Measurements from ENCODE around the gene PDLIM1.

Gene PDLIM1

DNA sequence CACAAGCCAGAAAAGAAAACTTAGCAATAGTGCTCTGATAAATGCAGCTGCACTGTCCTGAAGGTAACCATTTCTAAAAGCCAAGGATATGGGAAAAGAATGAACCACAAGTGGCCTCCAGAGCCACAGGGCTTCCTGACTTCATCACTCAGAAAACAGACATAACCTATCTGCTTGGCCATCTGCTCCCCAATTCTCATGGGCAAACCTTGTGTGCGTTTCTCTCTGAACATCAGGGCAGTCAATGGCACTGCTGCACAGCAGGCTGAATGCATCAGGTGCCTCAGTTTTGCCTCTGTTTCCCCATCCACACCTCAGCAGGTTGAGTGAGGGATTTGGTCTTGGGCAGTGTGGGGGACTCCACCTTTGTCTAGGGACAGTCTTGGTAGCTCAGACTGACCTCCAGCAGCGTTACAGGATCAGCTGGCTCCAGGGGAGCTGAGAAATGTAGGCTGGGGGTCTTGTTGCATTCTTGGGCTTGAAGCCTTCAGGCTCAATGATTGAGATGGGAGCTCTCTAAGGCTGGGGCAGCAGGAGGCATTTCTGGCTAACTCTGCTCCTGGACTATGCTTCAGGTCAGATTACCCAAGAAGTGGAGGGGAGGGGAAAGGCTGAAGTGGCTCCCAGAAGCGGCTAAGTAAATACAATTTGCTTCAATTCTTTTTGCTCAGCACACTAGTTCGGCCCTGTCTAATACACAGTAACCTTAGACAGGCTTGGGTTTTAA, 23.6 kb upstream of the PDLIM1 start:
- no peak for DNase-seq (ENCODE audit: low spot score)
- TF ChIP-seq, protein P1, sequence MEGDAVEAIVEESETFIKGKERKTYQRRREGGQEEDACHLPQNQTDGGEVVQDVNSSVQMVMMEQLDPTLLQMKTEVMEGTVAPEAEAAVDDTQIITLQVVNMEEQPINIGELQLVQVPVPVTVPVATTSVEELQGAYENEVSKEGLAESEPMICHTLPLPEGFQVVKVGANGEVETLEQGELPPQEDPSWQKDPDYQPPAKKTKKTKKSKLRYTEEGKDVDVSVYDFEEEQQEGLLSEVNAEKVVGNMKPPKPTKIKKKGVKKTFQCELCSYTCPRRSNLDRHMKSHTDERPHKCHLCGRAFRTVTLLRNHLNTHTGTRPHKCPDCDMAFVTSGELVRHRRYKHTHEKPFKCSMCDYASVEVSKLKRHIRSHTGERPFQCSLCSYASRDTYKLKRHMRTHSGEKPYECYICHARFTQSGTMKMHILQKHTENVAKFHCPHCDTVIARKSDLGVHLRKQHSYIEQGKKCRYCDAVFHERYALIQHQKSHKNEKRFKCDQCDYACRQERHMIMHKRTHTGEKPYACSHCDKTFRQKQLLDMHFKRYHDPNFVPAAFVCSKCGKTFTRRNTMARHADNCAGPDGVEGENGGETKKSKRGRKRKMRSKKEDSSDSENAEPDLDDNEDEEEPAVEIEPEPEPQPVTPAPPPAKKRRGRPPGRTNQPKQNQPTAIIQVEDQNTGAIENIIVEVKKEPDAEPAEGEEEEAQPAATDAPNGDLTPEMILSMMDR (IDR thresholded peaks at IDR 0.05; ENCODE audit: extremely low read depth, missing control alignments) = no peak

- TF ChIP-seq, protein P1 (IDR thresholded peaks at IDR 0.05; ENCODE audit: extremely low read depth, missing control alignments) = no peak
- no peak for DNase-seq (ENCODE audit: low spot score)
These were observed 22.2 kb upstream of the PDLIM1 start for GRCh38 chr10:95312986-95313495.

DNA sequence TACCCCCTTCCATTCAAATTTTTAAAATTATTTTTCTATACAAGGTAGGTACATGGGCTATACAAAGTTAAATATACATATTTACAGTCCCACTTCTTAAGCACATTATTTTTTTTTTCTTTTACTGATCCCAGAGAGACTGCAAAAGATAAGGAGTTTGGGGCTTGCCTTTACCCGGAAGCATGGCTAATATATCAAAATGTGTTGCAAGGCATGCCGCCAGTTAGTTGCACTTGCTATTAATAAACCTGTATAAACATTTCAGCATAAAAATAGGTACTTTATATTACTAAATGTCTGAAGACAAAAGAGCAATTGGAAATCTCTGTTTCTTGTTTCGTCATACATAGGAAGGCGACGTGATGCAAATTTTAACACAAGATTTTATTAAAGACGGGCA, 21.5 kb upstream of the PDLIM1 start:
- DNase-seq (ENCODE audit: low spot score) = no peak
- TF ChIP-seq, protein P1 (IDR thresholded peaks at IDR 0.05; ENCODE audit: extremely low read depth, missing control alignments) = no peak

GRCh38 chr10:95309958-95310357, 19.2 kb upstream of the PDLIM1 start:
- DNase-seq (ENCODE audit: low spot score) = peak; percentile 32
- TF ChIP-seq, protein P1 (IDR thresholded peaks at IDR 0.05; ENCODE audit: extremely low read depth, missing control alignments) = no peak

GRCh38 chr10:95308389-95309302, 17.8 kb upstream of the PDLIM1 start:
- no peak for DNase-seq (ENCODE audit: low spot score)
- TF ChIP-seq, protein P1 (IDR thresholded peaks at IDR 0.05; ENCODE audit: extremely low read depth, missing control alignments) = no peak

GRCh38 chr10:95306851-95307250, 16.0 kb upstream of the PDLIM1 start:
- DNase-seq (ENCODE audit: low spot score) = no peak
- TF ChIP-seq, protein P1 (IDR thresholded peaks at IDR 0.05; ENCODE audit: extremely low read depth, missing control alignments) = no peak

- no peak for DNase-seq (ENCODE audit: low spot score)
- TF ChIP-seq, protein P1 (IDR thresholded peaks at IDR 0.05; ENCODE audit: extremely low read depth, missing control alignments) = no peak
These were observed 15.5 kb upstream of the PDLIM1 start for GRCh38 chr10:95306318-95306650.

Measured in GM20000 (cell line).